ENCODE measurements around the gene BICDL1.

DNA sequence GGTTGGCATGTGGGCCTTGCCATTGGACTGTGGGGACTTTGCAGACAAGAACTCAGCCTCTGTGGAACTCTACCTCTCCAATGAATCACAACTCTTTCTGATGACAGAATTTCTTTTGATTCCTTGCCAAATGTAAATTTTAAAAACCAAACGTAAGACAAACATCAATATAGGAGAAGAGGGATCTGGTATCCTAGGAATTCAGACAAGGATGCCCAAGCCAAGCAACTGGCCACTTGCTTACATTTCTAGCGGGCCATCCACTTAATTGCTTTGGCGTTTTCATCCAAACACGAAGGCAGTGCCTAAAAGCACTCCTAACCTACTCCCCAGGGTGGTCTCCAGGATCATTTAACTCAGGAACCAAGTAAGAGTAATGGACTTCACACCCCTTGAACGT is 150.9 kb downstream of the BICDL1 start:
- TF ChIP-seq, protein P1, sequence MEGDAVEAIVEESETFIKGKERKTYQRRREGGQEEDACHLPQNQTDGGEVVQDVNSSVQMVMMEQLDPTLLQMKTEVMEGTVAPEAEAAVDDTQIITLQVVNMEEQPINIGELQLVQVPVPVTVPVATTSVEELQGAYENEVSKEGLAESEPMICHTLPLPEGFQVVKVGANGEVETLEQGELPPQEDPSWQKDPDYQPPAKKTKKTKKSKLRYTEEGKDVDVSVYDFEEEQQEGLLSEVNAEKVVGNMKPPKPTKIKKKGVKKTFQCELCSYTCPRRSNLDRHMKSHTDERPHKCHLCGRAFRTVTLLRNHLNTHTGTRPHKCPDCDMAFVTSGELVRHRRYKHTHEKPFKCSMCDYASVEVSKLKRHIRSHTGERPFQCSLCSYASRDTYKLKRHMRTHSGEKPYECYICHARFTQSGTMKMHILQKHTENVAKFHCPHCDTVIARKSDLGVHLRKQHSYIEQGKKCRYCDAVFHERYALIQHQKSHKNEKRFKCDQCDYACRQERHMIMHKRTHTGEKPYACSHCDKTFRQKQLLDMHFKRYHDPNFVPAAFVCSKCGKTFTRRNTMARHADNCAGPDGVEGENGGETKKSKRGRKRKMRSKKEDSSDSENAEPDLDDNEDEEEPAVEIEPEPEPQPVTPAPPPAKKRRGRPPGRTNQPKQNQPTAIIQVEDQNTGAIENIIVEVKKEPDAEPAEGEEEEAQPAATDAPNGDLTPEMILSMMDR (tag by site-specific recombination; IDR thresholded peaks at IDR 0.05): no peak
- TF ChIP-seq ZNF174 (tag by site-specific recombination; IDR thresholded peaks at IDR 0.05) (no peak), SALL2 (tag by site-specific recombination; IDR thresholded peaks at IDR 0.05; ENCODE audit: borderline replicate concordance) (no peak)
